Coronary artery (tissue), 2 donors: ENCODE measurements around the gene CAMTA2.

Experiments
- DNase-seq: peaks from one replicate; pipeline ENCODE4 v3.0.0-alpha.2; 2017; ENCODE audit warnings: low spot score
- H3K27ac ChIP-seq, 2 donors: fragments of 200-600 bp; sonication (generic); one replicate each; pipeline ENCODE4 v1.5.1; 2016 to 2019
- H3K4me3 ChIP-seq: fragments of 200-600 bp; sonication (generic); 2 replicates; pipeline ENCODE4 v1.5.1; 2016; ENCODE audit warnings: mild to moderate bottlenecking, moderate library complexity
- CTCF ChIP-seq: fragments of 200-600 bp; sonication (generic); IDR thresholded peaks from one replicate; pipeline ENCODE4 v1.5.1; 2019; ENCODE audit warnings: antibody characterized with exemption

CAMTA2 gene

GRCh38 chr17:4946312-4946976 lies 41.0 kb downstream of the CAMTA2 start:
- peak overlapping the region; percentile 90 to 99 for H3K27ac ChIP-seq
- DNase-seq = no peak
- peak overlapping the region; percentile 99 for H3K4me3 ChIP-seq
- no peak for TF ChIP-seq CTCF

GRCh38 chr17:4945944-4946280 lies 41.6 kb downstream of the CAMTA2 start:
- no peak for TF ChIP-seq CTCF
- DNase-seq = no peak
- H3K27ac ChIP-seq = peak overlapping the region; percentile 90 to 99
- peak overlapping the region; percentile 99 for H3K4me3 ChIP-seq

GRCh38 chr17:4945176-4945943 lies 42.1 kb downstream of the CAMTA2 start:
- DNase-seq = peak; percentile 86
- no peak for TF ChIP-seq CTCF
- peak overlapping the region; percentile 99 for H3K4me3 ChIP-seq
- H3K27ac ChIP-seq = peak overlapping the region; percentile 90 to 99

GRCh38 chr17:4944554-4945175 lies 42.8 kb downstream of the CAMTA2 start:
- peak overlapping the region; percentile 99 for H3K4me3 ChIP-seq
- DNase-seq = no peak
- TF ChIP-seq CTCF = no peak
- H3K27ac ChIP-seq = peak overlapping the region; percentile 90 to 99

GRCh38 chr17:4944163-4944553 lies 43.3 kb downstream of the CAMTA2 start:
- H3K4me3 ChIP-seq = peak overlapping the region; percentile 99
- no peak for DNase-seq
- TF ChIP-seq CTCF = no peak
- H3K27ac ChIP-seq = peak overlapping the region; percentile 90 to 99

- Histone ChIP-seq H3K4me3 (no peak overlapping the region), H3K27ac (no peak overlapping the region)
- TF ChIP-seq CTCF = no peak
- DNase-seq = no peak
These were observed 44.5 kb downstream of the CAMTA2 start for GRCh38 chr17:4942760-4943508.
